ENCODE measurements around the gene RAPGEF1. TPM values are rescaled to one million over a fixed set of nuclear protein-coding genes. Genes with fewer than 3 reads are reported as not detected.

RAPGEF1 gene
- total RNA-seq, 1 donor from 2014 or later: 33.3 TPM

GRCh38 chr9:131700765-131701435, 39.0 kb downstream of the RAPGEF1 start:
- H3K36me3 ChIP-seq: no peaks in the 10 kb centered on the region
- Mint-ChIP-seq H3K9me3 (no peaks in the 10 kb centered on the region), H3K27ac (no peak overlapping the region), H3K27me3 (ENCODE audit: insufficient read depth, low read depth) (no peaks in the 10 kb centered on the region), H3K36me3 (no peaks in the 10 kb centered on the region), H3K4me3 (no peak overlapping the region), H3K4me1 (peaks cover 27% of the 10 kb centered on the region)
- H3K79me2 ChIP-seq (ENCODE audit: low read depth): peaks cover 46% of the 10 kb centered on the region
- H3K4me1 ChIP-seq: peaks cover 21% of the 10 kb centered on the region
- H3K4me2 ChIP-seq: no peak overlapping the region
- peaks cover 16% of the 10 kb centered on the region for H3F3A ChIP-seq (ENCODE audit: low read depth)
- no peak overlapping the region for H3K4me3 ChIP-seq
- no peak overlapping the region for H3K27ac ChIP-seq
- TF ChIP-seq EZH2 (IDR thresholded peaks at IDR 0.05): no peak
- TF ChIP-seq CTCF (IDR thresholded peaks at IDR 0.05): no peak
- no peak for TF ChIP-seq EZH2phosphoT487 (IDR thresholded peaks at IDR 0.05)
- peaks cover 65% of the 10 kb centered on the region for H4K20me1 ChIP-seq (ENCODE audit: low read depth)
- H3K9ac ChIP-seq: no peak overlapping the region
- no peaks in the 10 kb centered on the region for H3K9me3 ChIP-seq (ENCODE audit: low read depth)
- no peak overlapping the region for H2AFZ ChIP-seq (replicated peaks)
- no peaks in the 10 kb centered on the region for H3K27me3 ChIP-seq
- no peak for DNase-seq (ENCODE audit: low spot score)

DNA sequence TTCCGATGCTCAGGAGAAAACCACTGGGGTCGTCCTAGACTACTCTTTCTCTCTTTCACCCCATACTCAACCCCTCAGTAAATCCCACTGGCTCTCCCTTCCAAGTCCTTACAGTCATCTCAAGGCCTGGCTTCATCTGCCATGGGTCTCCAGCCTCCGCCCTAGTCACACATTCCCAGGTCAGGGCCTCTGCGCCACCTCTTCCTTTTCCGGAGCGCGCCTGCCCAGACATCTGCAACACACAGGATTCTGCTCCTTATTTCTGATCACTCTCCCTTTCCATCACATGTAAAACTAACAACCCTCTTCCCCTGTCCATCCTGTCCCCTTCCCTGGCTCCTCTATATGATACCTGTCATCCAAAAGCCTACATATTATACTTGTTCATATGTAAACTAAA, 39.8 kb downstream of the RAPGEF1 start:
- TF ChIP-seq EZH2phosphoT487 (IDR thresholded peaks at IDR 0.05) (no peak), CTCF (IDR thresholded peaks at IDR 0.05) (no peak), EZH2 (IDR thresholded peaks at IDR 0.05) (no peak)
- no peak overlapping the region for H3K9ac ChIP-seq
- DNase-seq (ENCODE audit: low spot score): no peak
- H3K4me1 ChIP-seq: peaks cover 29% of the 10 kb centered on the region
- peaks cover 54% of the 10 kb centered on the region for H3K79me2 ChIP-seq (ENCODE audit: low read depth)
- H3K4me2 ChIP-seq: no peak overlapping the region
- no peak overlapping the region for H3K4me3 Mint-ChIP-seq
- H3K27me3 ChIP-seq: no peaks in the 10 kb centered on the region
- no peaks in the 10 kb centered on the region for H3K36me3 ChIP-seq
- H3K4me1 Mint-ChIP-seq: peaks cover 30% of the 10 kb centered on the region
- no peaks in the 10 kb centered on the region for H3K9me3 Mint-ChIP-seq
- no peak overlapping the region for H3K27ac ChIP-seq
- peaks cover 73% of the 10 kb centered on the region for H4K20me1 ChIP-seq (ENCODE audit: low read depth)
- H3K27ac Mint-ChIP-seq: no peak overlapping the region
- H3K36me3 Mint-ChIP-seq: no peaks in the 10 kb centered on the region
- H2AFZ ChIP-seq (replicated peaks): no peak overlapping the region
- H3K27me3 Mint-ChIP-seq (ENCODE audit: insufficient read depth, low read depth): no peaks in the 10 kb centered on the region
- peaks cover 16% of the 10 kb centered on the region for H3F3A ChIP-seq (ENCODE audit: low read depth)
- H3K9me3 ChIP-seq (ENCODE audit: low read depth): no peaks in the 10 kb centered on the region
- H3K4me3 ChIP-seq: no peak overlapping the region

DNA sequence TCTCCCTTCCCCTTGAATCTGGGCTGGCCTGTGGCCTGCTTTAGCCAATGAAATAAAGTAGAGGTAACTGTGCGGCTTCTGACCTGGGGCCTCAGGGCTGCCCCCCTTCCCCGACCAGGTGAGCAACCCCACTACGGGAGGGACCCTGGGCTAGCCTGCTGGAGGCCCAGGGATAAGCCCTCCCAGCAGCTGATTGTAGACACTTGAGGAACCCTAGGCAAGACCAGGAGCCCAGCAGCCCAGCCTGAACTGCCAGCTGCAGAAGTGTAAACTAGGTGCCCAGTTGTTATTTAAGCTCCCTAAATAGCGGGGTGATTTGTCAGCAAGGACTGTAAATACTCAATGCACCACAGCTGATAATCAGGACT, 41.3 kb downstream of the RAPGEF1 start:
- Mint-ChIP-seq H3K4me3 (no peak overlapping the region), H3K27me3 (ENCODE audit: insufficient read depth, low read depth) (no peaks in the 10 kb centered on the region), H3K36me3 (no peaks in the 10 kb centered on the region), H3K4me1 (peaks cover 31% of the 10 kb centered on the region), H3K27ac (no peak overlapping the region), H3K9me3 (no peaks in the 10 kb centered on the region)
- Histone ChIP-seq H4K20me1 (ENCODE audit: low read depth) (peaks cover 71% of the 10 kb centered on the region), H3F3A (ENCODE audit: low read depth) (peaks cover 25% of the 10 kb centered on the region), H3K4me2 (no peak overlapping the region), H3K27ac (no peak overlapping the region), H3K9ac (no peak overlapping the region), H3K4me3 (no peak overlapping the region), H2AFZ (replicated peaks) (no peak overlapping the region), H3K27me3 (no peaks in the 10 kb centered on the region), H3K4me1 (peaks cover 36% of the 10 kb centered on the region), H3K9me3 (ENCODE audit: low read depth) (no peaks in the 10 kb centered on the region), H3K36me3 (no peaks in the 10 kb centered on the region), H3K79me2 (ENCODE audit: low read depth) (peaks cover 50% of the 10 kb centered on the region)
- TF ChIP-seq EZH2phosphoT487 (IDR thresholded peaks at IDR 0.05) (no peak), CTCF (IDR thresholded peaks at IDR 0.05) (no peak), EZH2 (IDR thresholded peaks at IDR 0.05) (no peak)
- no peak for DNase-seq (ENCODE audit: low spot score)
